DOHH2 (cell line): ENCODE results near the gene GPATCH8.

Source experiments
- CTCF ChIP-seq: fragments of 200-600 bp; sonication (generic); IDR thresholded peaks from one replicate; pipeline ENCODE4 v1.5.1; 2014; ENCODE audit warnings: antibody characterized with exemption, mild to moderate bottlenecking, low read depth, low read length; ENCODE audit not compliant: poor library complexity, severe bottlenecking
- EZH2phosphoT487 ChIP-seq: fragments of 200-600 bp; sonication (generic); IDR thresholded peaks from 2 replicates; pipeline ENCODE4 v1.6.1; 2017; ENCODE audit warnings: borderline replicate concordance, mild to moderate bottlenecking, antibody characterized with exemption, low read length, moderate library complexity, mixed read lengths

DNA sequence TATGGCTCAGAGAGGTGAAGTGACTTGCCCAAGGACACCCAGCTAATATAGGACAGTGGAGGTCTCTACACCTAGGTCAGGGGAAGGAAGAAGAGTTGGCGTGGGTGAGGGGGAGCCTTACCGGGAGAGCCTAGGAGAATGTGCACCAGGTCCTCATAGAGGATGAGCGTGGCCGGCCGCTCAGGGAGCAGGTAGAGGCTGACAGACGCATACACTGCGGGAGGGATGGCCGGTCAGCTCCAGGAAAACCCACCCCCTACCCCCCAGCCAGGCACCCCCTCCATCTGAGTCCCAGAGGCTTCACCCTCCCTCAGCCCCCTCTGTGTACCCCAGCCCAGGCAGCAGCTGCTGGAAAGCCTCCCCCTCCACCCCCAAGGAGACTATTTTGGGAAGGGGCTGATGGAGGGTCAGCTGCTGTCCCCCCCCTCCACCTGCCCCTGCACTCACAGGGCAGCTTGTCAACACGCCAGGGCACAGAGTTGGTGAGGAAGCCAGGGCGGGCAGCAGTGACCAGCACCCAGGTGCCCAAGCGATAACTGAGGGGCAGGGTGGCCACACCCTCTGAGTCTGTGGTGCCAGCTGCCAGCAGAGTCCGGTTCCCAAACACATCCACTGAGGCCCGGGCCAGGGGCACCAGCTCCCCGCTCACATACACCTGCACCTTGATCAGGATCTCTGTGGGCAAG, 143.6 kb downstream of the GPATCH8 start:
- TF ChIP-seq CTCF = no peak
- TF ChIP-seq EZH2phosphoT487 = no peak
